ENCODE results near the gene ZBTB46.

ZBTB46 gene

DNA sequence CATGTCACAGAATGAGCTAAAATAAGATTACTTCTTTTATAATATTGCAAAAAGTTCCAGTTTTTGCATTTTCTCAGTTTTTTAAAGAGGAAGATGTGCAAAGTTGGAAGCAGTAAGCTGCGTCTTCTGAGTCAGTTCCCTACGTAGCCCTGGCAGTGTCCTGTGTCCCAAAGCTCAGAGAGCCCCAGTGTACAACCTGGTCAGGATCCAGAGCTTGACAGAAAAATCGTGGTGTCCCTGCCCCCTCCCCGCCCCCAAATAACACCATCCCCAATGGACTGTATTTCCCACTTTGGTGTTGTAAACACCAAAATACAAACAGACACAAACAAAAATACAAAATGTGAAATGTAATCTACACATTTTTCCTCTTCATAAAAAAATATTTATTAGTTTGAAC, 86.9 kb downstream of the ZBTB46 start:
- DNase-seq, result no peak

DNA sequence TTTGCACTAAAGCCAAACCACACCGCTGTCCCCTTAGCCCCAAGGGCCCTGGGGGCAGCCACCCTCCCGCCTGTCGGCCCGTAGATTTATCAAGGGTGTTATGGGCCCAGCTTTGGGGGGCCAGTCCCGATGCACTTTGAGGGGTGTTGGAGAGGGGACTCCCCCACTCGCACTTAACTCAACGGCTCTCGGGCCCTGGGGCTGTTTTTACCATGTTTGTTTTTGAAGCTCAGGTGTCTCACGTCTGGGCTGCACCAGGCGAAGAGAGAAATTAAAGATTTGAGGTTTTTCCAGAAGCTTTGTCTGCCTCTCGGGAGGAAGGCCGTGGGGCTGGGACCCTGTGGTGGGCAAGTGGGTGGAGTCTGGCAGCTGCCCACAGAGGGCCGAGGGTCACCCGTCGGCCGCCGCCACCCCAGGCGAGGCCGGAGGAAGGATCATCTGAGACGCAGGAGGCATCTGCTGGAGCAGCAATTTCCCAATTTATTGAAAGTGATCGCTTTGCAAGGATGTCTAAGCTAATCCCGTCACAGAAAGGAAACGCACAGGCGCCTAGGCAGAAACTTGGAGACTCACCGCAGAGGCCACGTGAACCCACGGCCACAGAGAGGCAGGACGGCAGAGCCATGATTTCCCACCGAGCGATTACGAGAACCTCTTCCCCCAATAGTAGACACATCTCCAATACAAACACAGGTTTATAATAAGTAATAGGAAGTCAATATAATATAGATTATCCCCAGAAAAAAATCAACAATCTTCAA, 87.7 kb downstream of the ZBTB46 start:
- DNase-seq, result no peak

DNA sequence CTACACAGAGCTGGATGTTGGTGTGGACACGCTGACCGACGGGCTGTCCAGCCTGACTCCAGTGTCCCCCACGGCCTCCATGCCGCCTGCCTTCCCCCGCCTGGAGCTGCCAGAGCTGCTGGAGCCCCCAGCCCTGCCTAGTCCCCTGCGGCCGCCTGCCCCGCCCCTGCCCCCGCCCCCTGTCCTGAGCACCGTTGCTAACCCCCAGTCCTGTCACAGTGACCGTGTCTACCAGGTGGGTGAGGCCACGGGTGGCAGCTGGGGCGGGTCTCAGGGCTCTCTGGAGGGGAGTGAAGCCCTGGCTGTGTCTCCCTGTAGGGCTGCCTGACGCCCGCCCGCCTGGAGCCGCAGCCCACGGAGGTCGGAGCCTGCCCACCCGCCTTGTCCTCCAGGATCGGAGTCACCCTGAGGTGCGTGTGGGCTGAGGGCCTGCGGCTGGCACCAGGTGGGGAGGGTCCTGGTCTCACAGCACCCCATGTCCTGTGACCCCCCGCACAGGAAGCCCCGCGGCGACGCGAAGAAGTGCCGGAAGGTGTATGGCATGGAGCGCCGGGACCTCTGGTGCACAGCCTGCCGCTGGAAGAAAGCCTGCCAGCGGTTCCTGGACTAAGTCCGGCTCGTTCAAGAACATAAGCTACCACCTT, 88.6 kb downstream of the ZBTB46 start:
- no peak for DNase-seq

DNA sequence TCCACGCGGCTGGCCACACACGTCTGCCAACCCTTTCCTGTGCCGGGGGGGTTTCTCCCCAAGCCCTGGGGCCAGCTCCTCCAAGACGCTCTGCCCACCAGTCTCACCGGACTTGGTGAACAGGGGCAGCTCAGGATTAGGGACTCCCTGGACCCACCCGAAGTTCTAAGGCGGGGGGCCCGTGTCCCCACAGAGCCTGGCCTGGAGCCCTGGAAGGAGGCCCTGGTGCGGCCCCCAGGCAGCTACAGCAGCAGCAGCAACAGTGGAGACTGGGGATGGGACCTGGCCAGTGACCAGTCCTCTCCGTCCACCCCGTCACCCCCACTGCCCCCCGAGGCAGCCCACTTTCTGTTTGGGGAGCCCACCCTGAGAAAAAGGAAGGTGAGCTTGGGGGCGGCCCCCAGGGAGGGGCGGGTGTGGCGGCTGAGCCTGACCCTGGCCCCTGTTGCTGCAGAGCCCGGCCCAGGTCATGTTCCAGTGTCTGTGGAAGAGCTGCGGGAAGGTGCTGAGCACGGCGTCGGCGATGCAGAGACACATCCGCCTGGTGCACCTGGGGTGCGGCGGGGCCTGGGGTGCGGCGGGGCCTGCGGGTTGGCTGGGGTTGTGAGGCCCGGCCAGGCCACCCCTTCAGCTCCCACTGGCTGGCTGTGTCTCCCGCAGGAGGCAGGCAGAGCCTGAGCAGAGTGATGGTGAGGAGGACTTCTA, 89.2 kb downstream of the ZBTB46 start:
- DNase-seq, result no peak

DNA sequence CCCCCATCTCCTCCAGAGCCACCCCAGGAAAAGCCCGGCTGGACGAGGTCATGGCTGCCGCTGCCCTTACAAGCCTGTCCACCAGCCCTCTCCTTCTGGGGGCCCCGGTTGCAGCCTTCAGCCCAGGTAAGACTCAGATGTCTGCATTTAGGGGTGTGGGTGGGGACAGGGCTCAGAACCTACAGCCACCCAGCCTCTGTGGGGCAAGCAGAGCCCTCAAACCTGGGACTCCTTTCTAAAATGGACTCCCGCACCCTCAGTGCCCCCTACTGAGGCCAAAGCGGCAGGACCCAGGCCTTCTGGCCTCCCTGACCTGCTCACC, 89.7 kb downstream of the ZBTB46 start:
- DNase-seq, result no peak

DNA sequence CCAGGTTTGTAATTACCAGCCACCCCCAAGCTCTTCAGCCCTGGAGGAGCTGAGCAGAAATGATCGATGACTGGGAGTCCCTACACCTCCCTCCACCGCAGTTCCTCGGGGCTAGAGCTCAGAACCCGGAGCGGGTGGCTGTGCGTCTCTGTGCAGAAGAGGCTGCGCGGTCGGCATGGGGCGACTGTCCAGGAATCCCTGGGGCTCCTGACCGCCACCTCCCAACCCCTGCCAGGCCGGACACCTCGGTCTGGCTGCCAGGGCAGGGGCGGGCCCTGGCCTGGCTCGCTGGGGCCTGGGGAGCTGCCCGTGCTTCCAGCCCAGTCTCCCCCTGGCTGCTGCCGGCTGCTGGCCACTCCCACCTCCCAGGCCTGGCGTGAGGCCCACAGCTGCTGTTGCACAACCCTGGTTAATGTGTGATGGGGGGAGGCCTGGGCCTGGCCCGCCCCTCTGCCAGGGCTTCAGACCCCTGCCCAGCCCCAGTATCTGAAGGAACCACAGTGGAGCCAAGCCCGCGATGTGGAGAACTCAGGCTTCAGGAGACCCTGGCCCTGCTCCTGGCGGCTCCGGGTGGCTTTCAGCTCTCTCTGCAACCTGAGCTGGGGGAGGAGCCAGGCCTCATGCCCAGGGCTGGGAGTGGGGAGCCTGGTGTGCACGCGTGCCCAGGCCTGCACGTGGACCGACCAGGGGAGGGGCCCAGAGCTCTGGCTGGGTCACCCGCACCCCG, 90.3 kb downstream of the ZBTB46 start:
- DNase-seq, result peak; percentile 31

DNA sequence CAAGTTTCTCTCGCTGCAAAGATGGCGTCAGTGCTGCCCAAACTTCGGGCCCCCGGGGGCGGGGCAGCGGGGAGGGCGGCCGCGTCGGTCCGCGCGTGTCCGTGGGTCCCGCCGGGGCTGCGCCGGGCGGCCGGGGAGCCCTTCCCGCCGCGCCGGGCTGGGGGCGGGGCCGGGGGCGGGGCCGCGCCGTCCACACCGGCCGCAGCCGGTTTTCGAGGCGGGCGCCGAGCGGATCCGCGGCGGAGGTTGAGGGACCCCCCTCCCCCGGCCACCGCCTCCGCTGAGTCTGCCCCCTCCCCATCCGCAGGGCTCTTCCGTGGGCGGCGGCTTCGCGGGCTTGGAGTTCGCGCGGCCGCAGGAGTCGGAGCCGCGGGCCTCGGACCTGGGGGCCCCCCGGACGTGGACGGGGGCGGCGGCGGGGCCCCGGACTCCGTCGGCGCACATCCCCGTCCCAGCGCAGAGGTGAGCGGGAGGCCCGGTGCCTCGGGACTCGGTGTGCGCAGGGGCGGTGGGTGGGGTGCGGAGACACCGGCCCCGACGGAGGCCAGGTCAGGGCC, 90.9 kb downstream of the ZBTB46 start:
- peak; percentile 49 for DNase-seq

DNA sequence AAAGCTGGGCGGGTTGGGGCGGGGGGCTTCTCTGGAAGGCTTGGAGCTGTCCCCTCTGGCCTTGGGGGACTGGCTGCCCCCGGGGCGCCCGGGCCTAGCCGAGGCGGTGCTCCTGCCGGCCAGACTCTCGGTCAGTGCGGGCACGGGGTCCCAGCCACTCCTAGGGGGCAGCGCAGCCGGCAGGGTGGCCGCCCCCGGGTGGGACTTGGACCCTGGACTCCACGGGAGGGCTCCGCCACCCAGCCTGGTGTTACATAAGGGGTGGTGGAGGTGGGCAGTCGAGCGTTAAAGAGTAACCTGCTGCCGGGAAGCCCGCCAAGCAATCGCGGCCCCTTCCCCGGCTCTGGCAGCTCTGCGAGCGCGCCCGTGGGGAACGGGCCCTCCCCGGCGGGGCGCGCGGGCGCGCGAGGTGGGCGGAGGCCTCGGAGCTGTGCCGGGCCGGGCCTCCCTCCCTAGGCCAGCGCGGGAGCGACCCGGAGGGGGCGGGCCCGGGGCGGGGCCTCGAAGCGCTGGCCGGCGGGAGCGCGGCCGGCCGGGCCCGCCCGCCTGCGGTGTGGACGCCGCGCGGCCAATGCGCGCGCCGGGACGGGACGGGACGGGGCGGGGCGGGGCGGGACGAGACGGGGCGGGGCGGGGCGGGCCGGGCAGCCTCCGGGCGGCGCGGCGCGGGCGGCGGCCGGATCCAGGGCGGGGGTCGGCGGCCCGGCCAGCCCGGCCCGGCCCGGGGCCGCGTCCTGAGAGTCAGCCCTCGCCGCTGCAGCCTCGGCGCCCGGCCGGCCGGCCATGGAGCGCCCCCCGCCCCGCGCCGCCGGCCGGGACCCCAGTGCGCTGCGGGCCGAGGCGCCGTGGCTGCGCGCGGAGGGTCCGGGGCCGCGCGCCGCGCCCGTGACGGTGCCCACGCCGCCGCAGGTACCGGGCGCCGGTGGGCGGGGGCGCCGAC, 91.7 kb downstream of the ZBTB46 start, which contains the start of gene SLC2A4RG:
Gene SLC2A4RG, plus strand, starts transcription at position 647 of the 940 bp plus-strand sequence. Its CDS starts 137 bp downstream, at position 784.
- DNase-seq, result peak; percentile 49

DNA sequence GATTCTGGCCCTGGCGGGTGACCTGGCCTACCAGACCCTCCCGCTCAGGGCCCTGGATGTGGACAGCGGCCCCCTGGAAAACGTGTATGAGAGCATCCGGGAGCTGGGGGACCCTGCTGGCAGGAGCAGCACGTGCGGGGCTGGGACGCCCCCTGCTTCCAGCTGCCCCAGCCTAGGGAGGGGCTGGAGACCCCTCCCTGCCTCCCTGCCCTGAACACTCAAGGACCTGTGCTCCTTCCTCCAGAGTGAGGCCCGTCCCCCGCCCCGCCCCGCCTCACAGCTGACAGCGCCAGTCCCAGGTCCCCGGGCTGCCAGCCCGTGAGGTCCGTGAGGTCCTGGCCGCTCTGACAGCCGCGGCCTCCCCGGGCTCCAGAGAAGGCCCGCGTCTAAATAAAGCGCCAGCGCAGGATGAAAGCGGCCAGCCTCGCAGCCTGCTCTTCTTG, 92.4 kb downstream of the ZBTB46 start:
- DNase-seq, result peak; percentile 35

DNA sequence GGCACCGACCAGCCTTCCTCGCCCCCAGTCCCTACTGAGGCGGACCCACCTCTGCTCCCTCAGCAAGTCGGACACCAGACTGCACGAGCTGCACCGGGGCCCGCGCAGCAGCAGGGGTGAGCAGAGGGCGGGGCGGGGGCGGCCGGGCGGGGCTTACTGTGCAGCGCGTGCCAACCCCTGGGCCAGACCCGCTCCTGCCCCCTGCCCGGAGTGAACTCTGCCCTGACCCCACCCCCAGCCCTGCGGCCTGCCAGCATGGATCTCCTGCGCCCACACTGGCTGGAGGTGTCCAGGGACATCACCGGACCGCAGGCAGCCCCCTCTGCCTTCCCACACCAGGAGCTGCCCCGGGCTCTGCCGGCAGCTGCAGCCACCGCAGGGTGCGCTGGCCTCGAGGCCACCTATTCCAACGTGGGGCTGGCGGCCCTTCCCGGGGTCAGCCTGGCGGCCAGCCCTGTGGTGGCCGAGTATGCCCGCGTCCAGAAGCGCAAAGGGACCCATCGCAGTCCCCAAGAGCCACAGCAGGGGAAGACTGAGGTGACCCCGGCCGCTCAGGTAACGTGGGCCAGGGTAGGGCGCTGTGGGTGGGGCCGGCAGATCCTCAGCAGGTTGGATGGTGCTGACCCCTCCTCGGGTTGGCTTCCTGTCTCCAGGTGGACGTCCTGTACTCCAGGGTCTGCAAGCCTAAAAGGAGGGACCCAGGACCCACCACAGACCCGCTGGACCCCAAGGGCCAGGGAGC, 92.9 kb downstream of the ZBTB46 start:
- DNase-seq, result no peak

DNA sequence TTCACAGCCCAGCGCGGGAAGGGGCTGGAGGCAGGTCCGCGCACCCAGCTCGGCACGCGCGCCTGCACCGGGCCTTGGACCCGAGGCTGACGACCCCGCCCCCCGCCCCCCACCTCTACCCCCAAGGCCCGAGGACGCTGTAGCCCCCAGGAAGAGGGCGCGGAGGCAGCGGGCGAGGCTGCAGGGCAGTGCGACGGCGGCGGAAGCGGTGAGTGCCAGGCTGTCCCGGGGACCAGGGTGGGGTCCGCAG, 93.4 kb downstream of the ZBTB46 start:
- DNase-seq, result no peak

DNA sequence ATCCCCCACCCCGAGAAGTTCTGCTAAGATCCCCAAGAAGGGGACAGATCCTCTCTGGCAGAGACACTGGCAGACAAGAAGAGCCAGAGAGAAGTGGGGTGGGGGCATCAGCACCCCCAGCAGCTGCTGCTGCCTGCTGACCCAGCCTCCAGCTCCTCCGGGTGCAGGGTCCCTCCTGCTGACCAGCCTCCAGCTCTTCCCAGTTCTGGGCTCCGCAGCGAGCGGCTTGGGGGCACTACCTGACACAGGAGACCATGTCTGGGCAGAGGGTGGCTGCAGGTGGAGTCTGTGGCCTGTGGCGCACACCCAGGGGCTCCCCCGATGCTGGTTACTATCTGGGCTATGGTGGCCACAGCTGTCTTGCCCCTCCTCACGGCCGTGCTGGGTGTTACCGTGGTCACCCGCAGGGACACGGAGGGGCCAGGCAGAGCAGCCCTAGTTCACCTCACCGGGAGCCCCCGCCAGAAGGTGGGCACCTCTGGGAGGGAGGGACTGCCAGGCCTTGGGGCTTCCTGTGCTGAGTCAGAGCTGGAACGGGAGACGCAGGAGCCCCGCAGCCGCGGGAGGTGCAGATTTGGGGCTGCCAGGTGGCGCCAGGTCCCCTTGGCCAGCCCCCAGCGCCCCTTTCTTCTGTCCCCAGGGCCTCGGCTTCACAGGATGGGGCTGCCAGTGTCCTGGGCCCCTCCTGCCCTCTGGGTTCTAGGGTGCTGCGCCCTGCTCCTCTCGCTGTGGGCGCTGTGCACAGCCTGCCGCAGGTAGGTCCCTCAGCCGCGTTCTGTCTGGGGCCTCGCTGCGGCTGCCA, 94.0 kb downstream of the ZBTB46 start:
- DNase-seq, result peak; percentile 54

DNA sequence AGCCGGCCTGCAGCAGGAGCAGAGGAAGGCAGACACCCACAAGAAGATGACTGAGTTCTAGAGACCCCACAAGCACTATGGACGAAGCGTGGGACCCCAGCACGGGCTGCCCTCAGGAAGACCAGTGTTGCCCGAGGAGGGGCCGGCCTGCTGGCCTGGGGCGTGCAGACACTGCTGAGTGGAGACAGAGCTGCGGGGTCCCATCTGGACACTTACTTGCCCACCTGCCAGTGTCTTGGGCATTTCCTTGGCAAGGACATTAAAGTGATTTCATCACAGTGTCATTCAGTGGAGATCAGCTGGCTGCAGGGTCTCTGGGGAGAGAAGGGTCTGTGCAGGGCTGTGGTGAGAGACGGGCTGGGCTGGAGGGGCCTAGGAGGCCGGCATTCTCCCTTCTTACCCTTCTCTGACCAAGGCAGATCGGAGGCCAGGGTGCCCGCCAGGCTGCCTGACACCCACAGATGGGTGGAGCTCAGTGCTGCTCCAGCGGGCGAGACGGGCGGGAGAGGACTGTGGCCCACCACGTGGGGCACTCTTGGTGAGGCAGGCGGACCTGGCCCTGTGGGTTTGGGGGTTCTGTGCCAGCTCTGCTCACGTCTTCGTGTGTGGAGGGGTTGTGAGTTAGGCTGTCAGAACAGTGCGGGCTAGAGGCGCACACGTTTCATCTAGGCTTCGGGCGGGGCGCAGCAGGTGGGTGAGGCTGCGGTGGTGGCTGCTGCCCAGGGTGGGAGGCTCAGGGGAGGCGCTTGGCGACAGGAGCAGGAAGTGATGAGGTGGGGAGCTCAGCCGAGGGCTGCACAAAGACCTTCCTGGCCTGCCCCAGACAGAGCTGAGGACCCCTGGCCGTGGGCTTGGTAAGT, 95.0 kb downstream of the ZBTB46 start, which contains the start of gene LIME1:
Gene LIME1, plus strand, starts transcription at position 806 of the 860 bp plus-strand sequence. CDS start 886 bp downstream, outside the sequence.
- DNase-seq, result peak; percentile 66

DNA sequence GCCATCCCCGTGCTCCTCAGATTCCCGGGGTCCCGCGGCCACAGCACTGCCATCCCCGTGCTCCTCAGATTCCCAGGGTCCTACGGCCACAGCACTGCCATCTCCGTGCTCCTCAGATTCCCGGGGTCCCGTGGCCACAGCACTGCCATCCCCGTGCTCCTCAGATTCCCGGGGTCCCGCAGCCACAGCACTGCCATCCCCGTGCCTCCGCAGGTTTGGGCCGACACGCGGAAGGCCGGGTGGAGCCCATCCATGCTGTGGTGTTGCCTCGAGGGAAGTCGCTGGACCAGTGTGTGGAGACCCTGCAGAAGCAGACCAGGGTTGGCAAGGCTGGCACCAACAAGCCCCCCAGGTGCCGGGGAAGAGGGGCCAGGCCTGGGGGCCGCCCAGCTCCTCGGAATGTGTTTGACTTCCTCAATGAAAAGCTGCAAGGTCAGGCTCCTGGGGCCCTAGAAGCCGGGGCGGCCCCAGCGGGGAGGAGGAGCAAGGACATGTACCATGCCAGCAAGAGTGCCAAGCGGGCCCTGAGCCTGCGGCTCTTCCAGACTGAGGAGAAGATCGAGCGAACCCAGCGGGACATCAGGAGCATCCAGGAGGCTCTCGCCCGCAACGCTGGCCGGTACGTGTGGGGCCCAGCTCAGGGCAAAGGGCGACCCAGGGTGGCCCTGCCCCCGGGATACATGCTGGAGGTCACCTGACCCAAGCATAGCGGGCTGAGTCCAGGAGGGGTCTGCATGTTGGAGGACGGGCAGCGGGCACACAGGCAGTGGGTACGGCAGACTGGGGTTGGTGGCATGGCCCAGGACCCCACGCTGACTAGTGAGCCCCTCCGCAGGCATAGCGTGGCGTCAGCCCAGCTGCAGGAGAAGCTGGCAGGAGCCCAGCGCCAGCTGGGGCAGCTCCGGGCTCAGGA, 95.9 kb downstream of the ZBTB46 start:
- no peak for DNase-seq

DNA sequence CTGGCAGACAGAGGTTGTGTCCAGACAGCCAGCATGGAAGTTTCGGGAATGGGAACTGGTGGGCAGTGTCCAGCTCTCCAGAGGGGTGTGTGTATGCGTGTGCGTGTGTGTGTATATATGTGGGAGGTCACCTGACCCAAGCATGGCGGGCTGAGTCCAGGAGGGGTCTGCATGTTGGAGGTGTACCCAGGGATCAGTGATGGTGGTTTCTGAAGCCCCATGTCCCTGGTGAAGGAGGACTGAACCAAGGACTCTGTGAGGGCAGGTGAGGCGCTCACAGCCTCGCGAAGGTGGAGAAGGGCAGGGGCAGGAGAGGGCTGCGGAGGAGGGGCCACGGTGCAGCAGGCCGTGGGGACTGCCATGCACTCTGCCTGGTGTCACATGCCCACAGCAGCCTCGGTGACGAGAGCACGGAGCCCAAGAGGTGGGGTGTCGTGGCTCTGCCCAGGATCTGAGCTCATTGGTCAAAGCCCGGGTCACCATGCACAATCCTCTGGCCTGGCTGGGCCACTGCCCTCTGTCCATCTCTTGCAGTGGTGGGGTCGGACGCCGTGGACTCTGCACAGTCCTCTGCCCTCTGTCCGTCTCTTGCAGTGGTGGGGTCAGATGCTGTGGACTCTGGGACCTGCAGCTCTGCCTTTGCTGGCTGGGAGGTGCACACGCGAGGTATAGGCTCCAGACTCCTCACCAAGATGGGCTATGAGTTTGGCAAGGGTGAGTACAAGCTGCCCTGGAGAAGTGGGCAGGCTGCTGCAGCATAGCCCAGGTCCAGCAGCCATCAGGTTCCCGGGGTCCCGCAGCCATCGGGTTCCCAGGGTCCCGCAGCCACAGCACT, 96.7 kb downstream of the ZBTB46 start:
- DNase-seq, result no peak

DNA sequence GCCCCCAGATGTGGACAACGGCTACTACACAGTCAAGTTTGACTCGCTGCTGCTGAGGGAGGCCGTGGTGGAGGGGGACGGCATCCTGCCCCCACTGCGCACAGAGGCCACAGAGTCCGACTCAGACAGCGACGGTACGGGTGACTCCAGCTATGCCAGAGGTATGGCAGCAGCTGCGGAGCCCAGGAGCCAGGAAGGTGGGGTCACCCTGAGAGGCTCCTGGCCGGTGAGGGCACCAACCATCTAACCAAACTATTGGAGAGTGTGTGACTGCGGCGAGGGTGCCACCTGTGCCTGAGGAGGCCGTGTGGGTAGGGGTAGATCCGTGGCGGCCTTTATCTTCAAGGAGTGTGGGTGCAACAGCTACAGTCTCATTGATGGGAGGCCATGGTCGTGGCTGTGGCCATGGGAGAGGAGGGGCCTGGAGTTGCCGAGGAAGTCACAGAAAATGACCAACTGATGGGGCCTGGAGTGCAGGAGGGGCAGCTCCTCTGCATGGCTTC, 97.4 kb downstream of the ZBTB46 start:
- DNase-seq, result no peak

DNA sequence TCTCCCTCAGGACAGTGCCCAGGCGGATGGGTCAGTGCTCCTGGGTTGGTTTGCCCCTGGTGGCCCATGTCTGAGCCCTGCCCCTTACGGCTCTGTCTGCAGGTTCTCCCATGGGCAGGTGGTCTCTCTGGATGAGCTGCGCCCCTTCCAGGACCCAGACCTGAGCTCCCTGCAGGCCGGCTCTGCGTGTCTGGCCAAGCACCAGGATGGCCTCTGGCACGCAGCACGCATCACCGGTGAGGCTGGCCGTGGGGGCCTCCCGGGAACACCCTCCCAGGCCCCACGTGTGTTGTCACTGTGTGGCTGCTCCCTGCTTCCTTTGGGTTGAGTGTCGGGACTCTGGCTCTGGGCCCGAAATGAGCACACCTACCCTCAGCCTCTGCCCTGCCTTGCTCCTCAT, 97.9 kb downstream of the ZBTB46 start:
- no peak for DNase-seq

Data from stimulated activated naive CD4-positive, alpha-beta T cell treated with Interleukin-2 at 50 U/mL for 16 hours (primary cell).